PFSK-1 (cell line): ENCODE results near the gene AOAH.

Source experiments
- POLR2AphosphoS5 ChIP-seq: IDR thresholded peaks from 2 replicates; pipeline ENCODE4 v1.6.1; 2012; ENCODE audit warnings: low read depth, mild to moderate bottlenecking, control low read depth, low read length, moderate library complexity
- TF ChIP-seq, protein P1 (sequence below), 2 experiments: IDR thresholded peaks; 2 replicates each; pipeline versions ENCODE4 v1.6.1 to v1.8.0; 2011 to 2012; ENCODE audit warnings: low read depth in 2 of 2, low read length in 2 of 2, control low read depth in 1 of 2, inconsistent platforms in 1 of 2, mild to moderate bottlenecking in 1 of 2, moderate library complexity in 1 of 2; ENCODE audit not compliant: insufficient read depth in 1 of 2

DNA sequence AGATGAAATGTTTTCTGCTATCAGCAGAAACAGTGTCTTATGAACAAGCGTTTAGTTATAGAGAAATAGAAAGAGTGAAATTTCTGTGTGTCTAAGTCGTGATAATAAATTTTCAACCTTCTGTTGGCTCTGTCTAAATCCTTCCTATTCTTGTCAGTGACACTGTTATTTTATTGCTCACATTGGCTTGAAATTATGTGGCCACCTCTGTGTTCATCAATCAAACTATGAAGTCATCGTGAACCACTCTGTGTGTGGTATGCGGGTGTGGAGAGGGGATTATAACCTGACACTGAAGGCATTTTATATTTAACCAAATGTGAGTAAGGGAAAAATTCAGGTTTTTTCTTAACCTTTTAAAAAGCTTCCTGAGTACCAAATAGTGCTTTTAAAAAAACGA, 12.3 kb downstream of the AOAH start:
- no peak for TF ChIP-seq POLR2AphosphoS5
- TF ChIP-seq, protein P1, sequence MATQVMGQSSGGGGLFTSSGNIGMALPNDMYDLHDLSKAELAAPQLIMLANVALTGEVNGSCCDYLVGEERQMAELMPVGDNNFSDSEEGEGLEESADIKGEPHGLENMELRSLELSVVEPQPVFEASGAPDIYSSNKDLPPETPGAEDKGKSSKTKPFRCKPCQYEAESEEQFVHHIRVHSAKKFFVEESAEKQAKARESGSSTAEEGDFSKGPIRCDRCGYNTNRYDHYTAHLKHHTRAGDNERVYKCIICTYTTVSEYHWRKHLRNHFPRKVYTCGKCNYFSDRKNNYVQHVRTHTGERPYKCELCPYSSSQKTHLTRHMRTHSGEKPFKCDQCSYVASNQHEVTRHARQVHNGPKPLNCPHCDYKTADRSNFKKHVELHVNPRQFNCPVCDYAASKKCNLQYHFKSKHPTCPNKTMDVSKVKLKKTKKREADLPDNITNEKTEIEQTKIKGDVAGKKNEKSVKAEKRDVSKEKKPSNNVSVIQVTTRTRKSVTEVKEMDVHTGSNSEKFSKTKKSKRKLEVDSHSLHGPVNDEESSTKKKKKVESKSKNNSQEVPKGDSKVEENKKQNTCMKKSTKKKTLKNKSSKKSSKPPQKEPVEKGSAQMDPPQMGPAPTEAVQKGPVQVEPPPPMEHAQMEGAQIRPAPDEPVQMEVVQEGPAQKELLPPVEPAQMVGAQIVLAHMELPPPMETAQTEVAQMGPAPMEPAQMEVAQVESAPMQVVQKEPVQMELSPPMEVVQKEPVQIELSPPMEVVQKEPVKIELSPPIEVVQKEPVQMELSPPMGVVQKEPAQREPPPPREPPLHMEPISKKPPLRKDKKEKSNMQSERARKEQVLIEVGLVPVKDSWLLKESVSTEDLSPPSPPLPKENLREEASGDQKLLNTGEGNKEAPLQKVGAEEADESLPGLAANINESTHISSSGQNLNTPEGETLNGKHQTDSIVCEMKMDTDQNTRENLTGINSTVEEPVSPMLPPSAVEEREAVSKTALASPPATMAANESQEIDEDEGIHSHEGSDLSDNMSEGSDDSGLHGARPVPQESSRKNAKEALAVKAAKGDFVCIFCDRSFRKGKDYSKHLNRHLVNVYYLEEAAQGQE (IDR thresholded peaks at IDR 0.05; ENCODE audit: insufficient read depth in 1 of 2, low read depth in 2 of 2, low read length in 2 of 2) = no peak
